Panc1 (cell line): Measurements from ENCODE around the gene STK32C.

Experiments used
- CTCF ChIP-seq: fragments of 450-650 bp; IDR thresholded peaks from 2 replicates; pipeline ENCODE4 v1.5.1; 2017; ENCODE audit warnings: mild to moderate bottlenecking
- POLR2AphosphoS5 ChIP-seq: IDR thresholded peaks from 2 replicates; pipeline ENCODE4 v1.6.1; 2012; ENCODE audit warnings: mild to moderate bottlenecking, low read depth, low read length, moderate library complexity

- TF ChIP-seq POLR2AphosphoS5 (no peak), CTCF (no peak)
Observed at GRCh38 chr10:132224343-132225072, 83.2 kb downstream of the STK32C start.
